MM.1S (cell line): ENCODE measurements around the gene PPP2R3C.

Source experiments
- DNase-seq: peaks from one replicate; pipeline ENCODE4 v3.0.0-alpha.2; 2015
- H2AFZ ChIP-seq: fragments of 300-600 bp; sonication (generic); 2 replicates; pipeline ENCODE4 v1.6.0; 2016; ENCODE audit warnings: antibody characterized with exemption, low read length
- H3F3A ChIP-seq: fragments of 300-600 bp; sonication (generic); 2 replicates; pipeline ENCODE4 v1.6.1; 2016; ENCODE audit warnings: mild to moderate bottlenecking, antibody characterized with exemption, low read length, moderate library complexity, mixed read lengths; ENCODE audit not compliant: insufficient read depth
- H3K27ac ChIP-seq: fragments of 300-600 bp; sonication (generic); 2 replicates; pipeline ENCODE4 v1.5.1; 2016; ENCODE audit warnings: mild to moderate bottlenecking, low read length
- H3K27me3 ChIP-seq: fragments of 300-600 bp; sonication (generic); replicated peaks from 2 replicates; pipeline ENCODE4 v1.6.0; 2016; ENCODE audit warnings: low read length; ENCODE audit not compliant: insufficient read depth
- H3K36me3 ChIP-seq: fragments of 300-600 bp; sonication (generic); replicated peaks from 2 replicates; pipeline ENCODE4 v1.6.1; 2016; ENCODE audit warnings: mild to moderate bottlenecking, low read length, mixed read lengths; ENCODE audit not compliant: insufficient read depth
- H3K4me1 ChIP-seq: fragments of 300-600 bp; sonication (generic); 2 replicates; pipeline ENCODE4 v1.6.1; 2016; ENCODE audit warnings: low read length, mixed read lengths
- H3K4me2 ChIP-seq: fragments of 300-600 bp; sonication (generic); 2 replicates; pipeline ENCODE4 v1.6.0; 2016; ENCODE audit warnings: low read depth, low read length
- H3K4me3 ChIP-seq: fragments of 300-600 bp; sonication (generic); 2 replicates; pipeline ENCODE4 v1.5.1; 2016; ENCODE audit warnings: low read length, mixed read lengths
- H3K79me2 ChIP-seq: fragments of 300-600 bp; sonication (generic); 2 replicates; pipeline ENCODE4 v1.6.1; 2016; ENCODE audit warnings: mixed run types, low read length, mixed read lengths
- H3K9ac ChIP-seq: fragments of 300-600 bp; sonication (generic); 2 replicates; pipeline ENCODE4 v1.6.1; 2016; ENCODE audit warnings: low read length, mixed read lengths
- H3K9me2 ChIP-seq: fragments of 300-600 bp; sonication (generic); replicated peaks from 2 replicates; pipeline ENCODE4 v1.6.1; 2016; ENCODE audit warnings: mild to moderate bottlenecking, low read length, mixed read lengths; ENCODE audit not compliant: insufficient read depth
- H3K9me3 ChIP-seq: fragments of 300-600 bp; sonication (generic); replicated peaks from 2 replicates; pipeline ENCODE4 v1.6.1; 2016; ENCODE audit warnings: mild to moderate bottlenecking, low read length, mixed read lengths; ENCODE audit not compliant: insufficient read depth
- H4K20me1 ChIP-seq: fragments of 300-600 bp; sonication (generic); 2 replicates; pipeline ENCODE4 v1.6.1; 2016; ENCODE audit warnings: mild to moderate bottlenecking, low read length, moderate library complexity, mixed read lengths; ENCODE audit not compliant: insufficient read depth
- EZH2 ChIP-seq: fragments of 300-600 bp; sonication (generic); optimal IDR thresholded peaks from 2 replicates; pipeline ENCODE3; 2017; ENCODE audit warnings: low read depth, mild to moderate bottlenecking, antibody characterized with exemption, low read length, mixed read lengths
- EZH2phosphoT487 ChIP-seq: fragments of 300-600 bp; sonication (generic); IDR thresholded peaks from 2 replicates; pipeline ENCODE4 v1.6.1; 2018; ENCODE audit warnings: antibody characterized with exemption, low read length
- TF ChIP-seq, protein P1 (sequence below): fragments of 300-600 bp; sonication (generic); IDR thresholded peaks from 2 replicates; pipeline ENCODE4 v1.5.1; 2016; ENCODE audit warnings: antibody characterized with exemption, low read length, mixed read lengths

PPP2R3C gene

DNA sequence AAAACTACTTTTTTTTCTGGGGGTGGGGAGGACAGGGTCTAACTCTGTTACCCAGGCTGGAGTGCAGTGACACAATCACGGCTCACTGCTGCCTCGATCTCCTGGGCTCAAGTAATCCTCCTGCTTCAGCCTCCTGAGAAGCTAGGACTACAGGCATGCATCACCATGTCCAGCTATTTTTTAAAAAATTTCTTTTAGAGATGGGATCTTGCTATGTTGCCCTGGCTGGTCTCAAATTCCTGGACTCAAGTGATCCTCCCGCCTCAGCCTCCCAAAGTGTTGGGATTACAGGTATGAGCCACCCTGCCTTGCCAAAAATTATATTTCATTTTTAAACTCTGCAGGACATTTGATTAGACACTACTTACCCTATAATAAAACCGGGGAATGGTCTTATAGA, 5.5 kb downstream of the PPP2R3C start:
- Histone ChIP-seq H3K79me2 (peaks cover 4% of the 10 kb centered on the region; the same call in 1 of the 2 replicates), H3K27ac (no peak overlapping the region), H3F3A (no peaks in the 10 kb centered on the region), H3K36me3 (no peaks in the 10 kb centered on the region), H4K20me1 (no peaks in the 10 kb centered on the region), H3K4me2 (no peak overlapping the region), H2AFZ (no peak overlapping the region), H3K9me3 (no peaks in the 10 kb centered on the region), H3K27me3 (no peaks in the 10 kb centered on the region), H3K9ac (no peak overlapping the region), H3K4me1 (no peaks in the 10 kb centered on the region), H3K9me2 (no peaks in the 10 kb centered on the region), H3K4me3 (no peak overlapping the region)
- DNase-seq = no peak
- TF ChIP-seq, protein P1, sequence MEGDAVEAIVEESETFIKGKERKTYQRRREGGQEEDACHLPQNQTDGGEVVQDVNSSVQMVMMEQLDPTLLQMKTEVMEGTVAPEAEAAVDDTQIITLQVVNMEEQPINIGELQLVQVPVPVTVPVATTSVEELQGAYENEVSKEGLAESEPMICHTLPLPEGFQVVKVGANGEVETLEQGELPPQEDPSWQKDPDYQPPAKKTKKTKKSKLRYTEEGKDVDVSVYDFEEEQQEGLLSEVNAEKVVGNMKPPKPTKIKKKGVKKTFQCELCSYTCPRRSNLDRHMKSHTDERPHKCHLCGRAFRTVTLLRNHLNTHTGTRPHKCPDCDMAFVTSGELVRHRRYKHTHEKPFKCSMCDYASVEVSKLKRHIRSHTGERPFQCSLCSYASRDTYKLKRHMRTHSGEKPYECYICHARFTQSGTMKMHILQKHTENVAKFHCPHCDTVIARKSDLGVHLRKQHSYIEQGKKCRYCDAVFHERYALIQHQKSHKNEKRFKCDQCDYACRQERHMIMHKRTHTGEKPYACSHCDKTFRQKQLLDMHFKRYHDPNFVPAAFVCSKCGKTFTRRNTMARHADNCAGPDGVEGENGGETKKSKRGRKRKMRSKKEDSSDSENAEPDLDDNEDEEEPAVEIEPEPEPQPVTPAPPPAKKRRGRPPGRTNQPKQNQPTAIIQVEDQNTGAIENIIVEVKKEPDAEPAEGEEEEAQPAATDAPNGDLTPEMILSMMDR = no peak
- TF ChIP-seq EZH2phosphoT487 = no peak
- no peak for TF ChIP-seq EZH2

DNA sequence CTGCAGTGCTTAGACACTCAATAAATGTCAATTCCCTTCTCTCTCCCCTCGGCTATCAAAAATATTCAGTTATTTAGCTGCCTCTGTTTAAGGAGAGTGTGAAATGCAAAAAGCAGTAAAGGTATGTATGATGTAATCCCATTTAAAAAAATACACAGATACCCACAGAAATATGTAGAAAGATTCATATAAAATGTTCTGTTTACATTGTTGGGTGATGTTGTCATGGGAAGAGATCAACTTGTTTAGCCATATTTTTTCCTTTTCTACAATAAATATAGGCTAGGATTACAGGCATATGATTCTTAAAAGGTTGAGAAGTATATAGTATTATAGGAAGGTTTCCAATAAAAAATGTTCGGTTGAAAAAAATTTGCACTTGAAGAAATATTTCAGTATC, 7.8 kb downstream of the PPP2R3C start:
- TF ChIP-seq EZH2phosphoT487 = no peak
- TF ChIP-seq, protein P1 = no peak
- no peak for TF ChIP-seq EZH2
- DNase-seq = no peak

DNA sequence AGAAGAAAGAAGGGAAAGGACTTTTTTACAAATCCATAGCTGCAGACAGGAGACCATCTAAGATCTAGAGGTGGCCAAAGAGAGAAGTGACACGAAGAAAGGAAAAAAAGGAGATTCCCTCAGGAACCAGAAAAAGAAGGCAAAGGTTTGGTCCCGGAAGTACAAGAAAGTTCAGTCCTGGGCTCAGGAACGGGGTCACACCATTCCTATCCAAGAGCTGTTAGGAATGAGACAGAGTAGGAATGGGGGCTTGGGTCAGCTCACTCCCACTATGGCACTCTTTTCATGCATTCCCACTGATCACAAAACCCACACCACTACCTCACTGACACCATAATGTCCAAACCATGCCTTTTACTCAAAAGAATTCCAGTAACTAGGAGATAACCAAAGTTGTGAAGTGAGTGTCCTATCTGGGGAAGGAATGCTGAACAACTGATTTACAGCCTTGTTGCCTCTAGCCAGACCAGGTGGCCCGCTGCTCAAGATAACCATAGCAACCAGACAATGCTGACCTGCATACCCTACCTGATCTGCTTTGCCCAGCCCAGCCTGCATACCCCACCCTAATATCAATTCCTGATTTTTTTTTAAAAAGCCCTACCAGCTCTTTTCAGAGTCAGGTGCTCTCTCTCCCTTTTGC, 8.4 kb downstream of the PPP2R3C start:
- no peaks in the 10 kb centered on the region for H3K4me1 ChIP-seq
- no peaks in the 10 kb centered on the region for H3F3A ChIP-seq
- H2AFZ ChIP-seq = no peak overlapping the region
- TF ChIP-seq, protein P1 = no peak
- TF ChIP-seq EZH2 (no peak), EZH2phosphoT487 (no peak)
- H3K27ac ChIP-seq = no peak overlapping the region
- no peak overlapping the region for H3K4me2 ChIP-seq
- H3K9ac ChIP-seq = no peak overlapping the region
- H3K9me2 ChIP-seq = no peaks in the 10 kb centered on the region
- DNase-seq = no peak
- no peaks in the 10 kb centered on the region for H3K9me3 ChIP-seq
- no peaks in the 10 kb centered on the region for H3K36me3 ChIP-seq
- H3K79me2 ChIP-seq = no peaks in the 10 kb centered on the region
- no peak overlapping the region for H3K4me3 ChIP-seq
- H4K20me1 ChIP-seq = no peaks in the 10 kb centered on the region
- H3K27me3 ChIP-seq = no peaks in the 10 kb centered on the region

More for the DNA sequence above, 7.8 kb downstream of the PPP2R3C start:
- no peaks in the 10 kb centered on the region for H3K36me3 ChIP-seq
- H3K4me1 ChIP-seq = no peaks in the 10 kb centered on the region
- no peaks in the 10 kb centered on the region for H3F3A ChIP-seq
- no peaks in the 10 kb centered on the region for H3K9me3 ChIP-seq
- H2AFZ ChIP-seq = no peak overlapping the region
- H3K4me3 ChIP-seq = no peak overlapping the region
- no peaks in the 10 kb centered on the region for H3K79me2 ChIP-seq
- no peaks in the 10 kb centered on the region for H4K20me1 ChIP-seq
- no peaks in the 10 kb centered on the region for H3K9me2 ChIP-seq
- H3K27me3 ChIP-seq = no peaks in the 10 kb centered on the region
- no peak overlapping the region for H3K9ac ChIP-seq
- no peak overlapping the region for H3K27ac ChIP-seq
- H3K4me2 ChIP-seq = no peak overlapping the region
